ENCODE data around the gene SMIM5. TPM values are rescaled to one million over a fixed set of nuclear protein-coding genes. Genes with fewer than 3 reads are reported as not detected.

Gene SMIM5
- polyA plus RNA-seq, 1 donor from 2014 or later = 0.59 TPM

DNA sequence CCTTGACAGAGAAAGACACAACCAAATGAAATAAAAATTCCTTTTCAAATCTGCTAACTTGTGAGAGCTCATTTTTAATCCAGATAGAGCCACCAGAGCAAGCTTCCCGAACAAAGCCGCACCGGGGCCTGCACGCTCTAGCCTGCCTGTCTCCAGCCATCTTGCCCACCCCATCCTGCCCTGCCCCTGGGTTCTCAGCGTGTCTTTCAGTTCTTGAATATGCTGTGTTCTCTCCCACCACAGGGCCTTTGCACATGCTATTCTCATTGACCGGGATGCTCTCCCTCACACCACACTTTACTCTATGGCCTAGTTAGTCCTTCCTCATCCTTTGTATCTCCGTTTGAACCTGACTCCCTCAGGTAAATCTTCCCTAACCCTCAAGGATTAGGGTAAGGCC, 14.7 kb downstream of the SMIM5 start:
- Histone ChIP-seq H4K20me1 (ENCODE audit: insufficient read depth) (no peaks in the 10 kb centered on the region), H3K27ac (ENCODE audit: low read length) (no peak overlapping the region), H3K4me3 (ENCODE audit: low read length) (no peak overlapping the region), H3K9me2 (ENCODE audit: insufficient read depth, low read length) (no peaks in the 10 kb centered on the region), H3K79me2 (replicated peaks; ENCODE audit: insufficient read depth, low read length) (no peaks in the 10 kb centered on the region), H3K9ac (ENCODE audit: low read length) (no peak overlapping the region), H3K4me2 (ENCODE audit: low read length) (no peak overlapping the region), H3K27me3 (ENCODE audit: insufficient read depth, low read depth, low read length) (no peaks in the 10 kb centered on the region), H2AFZ (ENCODE audit: low read depth, low read length) (no peak overlapping the region), H3K9me3 (ENCODE audit: low read length) (no peaks in the 10 kb centered on the region), H3K36me3 (ENCODE audit: insufficient read depth, low read length) (no peaks in the 10 kb centered on the region), H3F3A (ENCODE audit: insufficient read depth, low read length, poor library complexity, severe bottlenecking) (no peaks in the 10 kb centered on the region)
- TF ChIP-seq TAF1 (IDR thresholded peaks at IDR 0.05; ENCODE audit: low read depth) (no peak), CTCF (IDR thresholded peaks at IDR 0.05; ENCODE audit: poor library complexity, severe bottlenecking) (no peak), EZH2 (IDR thresholded peaks at IDR 0.05; ENCODE audit: borderline replicate concordance, insufficient read depth, low read length, poor library complexity, severe bottlenecking) (no peak), POLR2AphosphoS5 (IDR thresholded peaks at IDR 0.05) (no peak), EP300 (conservative IDR thresholded peaks at IDR 0.05; ENCODE audit: poor library complexity, severe bottlenecking) (no peak), SMC3 (conservative IDR thresholded peaks at IDR 0.05; ENCODE audit: poor library complexity) (no peak), RAD21 (conservative IDR thresholded peaks at IDR 0.05) (no peak), MXI1 (conservative IDR thresholded peaks at IDR 0.05; ENCODE audit: poor library complexity, severe bottlenecking) (no peak)
- TF ChIP-seq, protein P1, sequence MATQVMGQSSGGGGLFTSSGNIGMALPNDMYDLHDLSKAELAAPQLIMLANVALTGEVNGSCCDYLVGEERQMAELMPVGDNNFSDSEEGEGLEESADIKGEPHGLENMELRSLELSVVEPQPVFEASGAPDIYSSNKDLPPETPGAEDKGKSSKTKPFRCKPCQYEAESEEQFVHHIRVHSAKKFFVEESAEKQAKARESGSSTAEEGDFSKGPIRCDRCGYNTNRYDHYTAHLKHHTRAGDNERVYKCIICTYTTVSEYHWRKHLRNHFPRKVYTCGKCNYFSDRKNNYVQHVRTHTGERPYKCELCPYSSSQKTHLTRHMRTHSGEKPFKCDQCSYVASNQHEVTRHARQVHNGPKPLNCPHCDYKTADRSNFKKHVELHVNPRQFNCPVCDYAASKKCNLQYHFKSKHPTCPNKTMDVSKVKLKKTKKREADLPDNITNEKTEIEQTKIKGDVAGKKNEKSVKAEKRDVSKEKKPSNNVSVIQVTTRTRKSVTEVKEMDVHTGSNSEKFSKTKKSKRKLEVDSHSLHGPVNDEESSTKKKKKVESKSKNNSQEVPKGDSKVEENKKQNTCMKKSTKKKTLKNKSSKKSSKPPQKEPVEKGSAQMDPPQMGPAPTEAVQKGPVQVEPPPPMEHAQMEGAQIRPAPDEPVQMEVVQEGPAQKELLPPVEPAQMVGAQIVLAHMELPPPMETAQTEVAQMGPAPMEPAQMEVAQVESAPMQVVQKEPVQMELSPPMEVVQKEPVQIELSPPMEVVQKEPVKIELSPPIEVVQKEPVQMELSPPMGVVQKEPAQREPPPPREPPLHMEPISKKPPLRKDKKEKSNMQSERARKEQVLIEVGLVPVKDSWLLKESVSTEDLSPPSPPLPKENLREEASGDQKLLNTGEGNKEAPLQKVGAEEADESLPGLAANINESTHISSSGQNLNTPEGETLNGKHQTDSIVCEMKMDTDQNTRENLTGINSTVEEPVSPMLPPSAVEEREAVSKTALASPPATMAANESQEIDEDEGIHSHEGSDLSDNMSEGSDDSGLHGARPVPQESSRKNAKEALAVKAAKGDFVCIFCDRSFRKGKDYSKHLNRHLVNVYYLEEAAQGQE (IDR thresholded peaks at IDR 0.05; ENCODE audit: borderline replicate concordance) = no peak

- Histone ChIP-seq H3K79me2 (replicated peaks; ENCODE audit: insufficient read depth, low read length) (no peaks in the 10 kb centered on the region), H3K9ac (ENCODE audit: low read length) (no peak overlapping the region), H3K27ac (ENCODE audit: low read length) (no peak overlapping the region), H3K27me3 (ENCODE audit: insufficient read depth, low read depth, low read length) (no peaks in the 10 kb centered on the region), H3K4me2 (ENCODE audit: low read length) (no peak overlapping the region), H3K9me2 (ENCODE audit: insufficient read depth, low read length) (no peaks in the 10 kb centered on the region), H3K36me3 (ENCODE audit: insufficient read depth, low read length) (peaks cover 4% of the 10 kb centered on the region), H3F3A (ENCODE audit: insufficient read depth, low read length, poor library complexity, severe bottlenecking) (no peaks in the 10 kb centered on the region), H2AFZ (ENCODE audit: low read depth, low read length) (no peak overlapping the region), H4K20me1 (ENCODE audit: insufficient read depth) (no peaks in the 10 kb centered on the region), H3K4me3 (ENCODE audit: low read length) (no peak overlapping the region), H3K9me3 (ENCODE audit: low read length) (no peaks in the 10 kb centered on the region)
- TF ChIP-seq EZH2 (IDR thresholded peaks at IDR 0.05; ENCODE audit: borderline replicate concordance, insufficient read depth, low read length, poor library complexity, severe bottlenecking) = no peak
- no peak for TF ChIP-seq CTCF (IDR thresholded peaks at IDR 0.05; ENCODE audit: poor library complexity, severe bottlenecking)
- no peak for TF ChIP-seq POLR2AphosphoS5 (IDR thresholded peaks at IDR 0.05)
- TF ChIP-seq TAF1 (IDR thresholded peaks at IDR 0.05; ENCODE audit: low read depth) = no peak
- TF ChIP-seq SMC3 (conservative IDR thresholded peaks at IDR 0.05; ENCODE audit: poor library complexity) = no peak
- TF ChIP-seq, protein P1 (IDR thresholded peaks at IDR 0.05; ENCODE audit: borderline replicate concordance) = no peak
- TF ChIP-seq RAD21 (conservative IDR thresholded peaks at IDR 0.05) = no peak
- no peak for TF ChIP-seq MXI1 (conservative IDR thresholded peaks at IDR 0.05; ENCODE audit: poor library complexity, severe bottlenecking)
Observed at GRCh38 chr17:75649687-75650086, 16.5 kb downstream of the SMIM5 start.
